HG03520 (cell line): ENCODE results near the gene ATOH8.
A peak's percentile ranks its signal among the peaks of the same experiment; 100 is the strongest.
"Not testable (repeated sequence)": the region's sequence is repeated elsewhere in the genome, so short reads cannot be mapped to it uniquely, and the experiment has no call there.

Source experiments
- ATAC-seq: cut with Tn5 transposase; IDR thresholded peaks from one replicate; pipeline ENCODE4 v1.9.1; 2021; ENCODE audit warnings: mild to moderate bottlenecking, moderate library complexity; ENCODE audit not compliant: unreplicated experiment

Gene ATOH8, protein sequence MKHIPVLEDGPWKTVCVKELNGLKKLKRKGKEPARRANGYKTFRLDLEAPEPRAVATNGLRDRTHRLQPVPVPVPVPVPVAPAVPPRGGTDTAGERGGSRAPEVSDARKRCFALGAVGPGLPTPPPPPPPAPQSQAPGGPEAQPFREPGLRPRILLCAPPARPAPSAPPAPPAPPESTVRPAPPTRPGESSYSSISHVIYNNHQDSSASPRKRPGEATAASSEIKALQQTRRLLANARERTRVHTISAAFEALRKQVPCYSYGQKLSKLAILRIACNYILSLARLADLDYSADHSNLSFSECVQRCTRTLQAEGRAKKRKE

DNA sequence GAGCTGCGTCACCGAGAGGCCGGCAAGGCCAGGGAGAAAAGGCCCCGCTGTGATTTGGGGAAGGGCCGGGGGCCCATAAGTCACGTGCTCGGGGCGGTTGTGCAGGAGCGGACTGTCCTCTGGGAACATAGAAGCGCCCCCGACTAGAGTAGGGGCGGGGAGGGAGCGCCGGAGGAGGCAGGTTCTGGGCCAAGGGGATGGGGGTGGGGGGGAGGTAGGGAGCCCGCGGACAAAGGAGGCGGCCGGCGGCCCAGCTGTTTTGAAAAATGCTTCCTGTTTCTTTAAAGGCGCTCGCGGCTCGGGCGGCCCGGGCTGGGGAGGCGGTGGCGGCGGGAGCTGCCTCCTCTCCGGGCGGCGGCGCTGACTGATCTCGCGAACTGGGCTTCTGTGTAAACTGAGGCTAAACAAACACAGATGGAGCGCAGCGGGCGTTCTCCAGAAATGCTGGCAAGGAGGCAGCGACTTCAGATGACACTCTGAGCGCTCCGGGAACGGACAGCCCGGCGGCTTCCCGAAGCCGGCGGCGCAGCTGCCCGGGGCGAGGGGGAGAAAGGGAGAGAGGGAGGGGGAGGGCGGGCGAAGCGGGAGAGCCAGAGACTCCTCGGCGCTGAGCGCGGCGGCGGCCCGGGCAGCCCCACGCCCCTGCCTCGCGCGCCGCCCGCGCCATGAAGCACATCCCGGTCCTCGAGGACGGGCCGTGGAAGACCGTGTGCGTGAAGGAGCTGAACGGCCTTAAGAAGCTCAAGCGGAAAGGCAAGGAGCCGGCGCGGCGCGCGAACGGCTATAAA, at the start of gene ATOH8:
Gene ATOH8 (plus strand): TSS at position 467 of the 788 bp plus-strand sequence. CDS start 199 bp downstream, at position 666.
- ATAC-seq, result no peak

DNA sequence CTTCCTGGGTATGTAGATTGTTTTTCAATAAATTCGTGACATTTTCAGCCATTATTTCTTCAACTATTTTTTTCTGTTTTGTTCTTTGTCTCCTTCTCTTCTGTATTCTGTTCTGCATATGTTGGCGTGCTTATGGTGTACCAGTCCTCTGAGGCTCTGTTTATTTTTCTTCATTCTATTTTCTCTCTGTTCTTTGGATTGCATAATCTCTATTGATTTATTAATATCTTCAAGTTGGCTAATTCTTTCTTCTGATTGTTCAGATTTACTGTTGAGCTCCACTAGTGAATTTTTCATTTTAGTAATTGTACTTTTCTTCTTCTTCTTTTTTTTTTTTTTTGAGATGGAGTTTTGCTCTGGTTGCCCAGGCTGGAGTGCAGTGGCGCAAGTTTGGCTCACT, 49.8 kb upstream of the ATOH8 start:
- no peak for ATAC-seq

DNA sequence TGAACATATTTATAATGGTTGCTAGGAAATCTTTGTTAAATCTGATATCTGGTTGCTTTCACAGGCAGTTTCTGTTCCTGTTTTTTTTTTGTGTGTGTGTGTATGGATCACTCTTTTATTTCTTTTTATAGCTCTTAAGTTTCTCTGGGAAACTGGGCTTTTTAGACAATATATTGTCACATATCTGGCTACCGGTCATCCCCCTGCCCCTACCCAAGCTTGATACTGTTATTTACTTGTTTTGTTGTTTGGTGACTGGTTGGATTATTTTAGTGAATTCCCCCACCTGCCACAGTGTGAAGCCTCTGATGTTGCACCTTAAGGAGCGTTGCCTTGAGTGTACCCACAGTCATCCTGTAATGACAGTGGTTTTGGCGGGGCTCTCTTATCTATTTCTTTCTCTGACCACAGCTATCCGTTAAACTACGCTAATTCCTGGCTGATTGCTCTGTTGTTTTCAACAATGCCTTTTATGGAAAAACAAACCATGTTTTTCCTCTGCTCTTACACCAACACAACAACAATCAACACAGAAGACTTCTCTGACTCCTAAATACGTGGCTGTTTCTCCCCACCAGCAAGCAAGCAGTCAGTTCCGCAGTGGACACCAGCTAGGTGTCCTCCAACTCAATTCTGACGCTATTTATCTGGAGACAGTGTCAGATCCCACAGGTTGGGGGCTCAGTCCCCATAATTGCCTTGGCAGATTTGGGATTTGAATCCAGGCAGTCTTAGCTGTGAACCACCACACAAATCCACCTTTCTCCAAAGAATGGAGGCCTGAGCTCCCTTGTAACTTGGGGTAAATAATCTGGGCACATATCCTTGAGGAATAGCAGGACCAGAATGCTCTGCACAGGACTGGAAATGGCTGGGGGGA, 48.8 kb upstream of the ATOH8 start:
- ATAC-seq, result peak; percentile 53

DNA sequence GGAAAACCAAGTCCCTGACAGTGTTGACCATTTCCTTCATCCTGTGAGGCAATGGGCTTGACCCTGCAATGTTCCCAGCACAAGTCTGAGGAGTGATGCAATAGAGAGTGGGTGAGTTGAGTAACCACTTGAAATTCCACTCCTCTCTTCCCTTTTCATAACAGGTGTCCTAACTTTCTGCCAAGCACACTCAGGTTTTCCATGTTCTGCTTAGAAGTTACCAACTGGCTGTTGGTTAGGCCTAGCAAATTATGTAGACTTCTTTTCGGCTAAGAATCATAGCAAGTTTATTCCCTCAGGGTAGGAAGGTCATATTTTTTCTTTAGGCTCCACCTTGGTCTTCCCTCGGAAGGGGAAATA, 48.1 kb upstream of the ATOH8 start:
- no peak for ATAC-seq

DNA sequence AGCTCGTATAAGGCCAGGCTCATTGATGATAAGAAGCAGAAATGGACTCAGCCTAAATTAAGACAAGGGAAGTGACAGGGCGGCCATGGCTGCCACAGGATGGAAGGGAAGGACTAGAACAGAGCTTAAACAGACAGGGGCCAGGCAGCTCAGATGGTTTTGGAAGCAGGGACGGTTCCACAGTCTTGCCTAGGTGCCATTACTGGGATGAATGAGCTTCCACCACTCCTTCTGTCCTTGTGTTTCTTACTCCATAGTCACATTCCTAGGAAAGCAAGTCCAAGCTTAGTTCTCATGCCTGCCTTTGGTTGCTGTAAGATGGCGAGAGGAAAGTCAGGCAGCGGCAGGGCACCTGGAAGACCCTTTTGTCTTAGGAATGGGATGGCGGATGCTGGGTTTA, 47.7 kb upstream of the ATOH8 start:
- no peak for ATAC-seq

DNA sequence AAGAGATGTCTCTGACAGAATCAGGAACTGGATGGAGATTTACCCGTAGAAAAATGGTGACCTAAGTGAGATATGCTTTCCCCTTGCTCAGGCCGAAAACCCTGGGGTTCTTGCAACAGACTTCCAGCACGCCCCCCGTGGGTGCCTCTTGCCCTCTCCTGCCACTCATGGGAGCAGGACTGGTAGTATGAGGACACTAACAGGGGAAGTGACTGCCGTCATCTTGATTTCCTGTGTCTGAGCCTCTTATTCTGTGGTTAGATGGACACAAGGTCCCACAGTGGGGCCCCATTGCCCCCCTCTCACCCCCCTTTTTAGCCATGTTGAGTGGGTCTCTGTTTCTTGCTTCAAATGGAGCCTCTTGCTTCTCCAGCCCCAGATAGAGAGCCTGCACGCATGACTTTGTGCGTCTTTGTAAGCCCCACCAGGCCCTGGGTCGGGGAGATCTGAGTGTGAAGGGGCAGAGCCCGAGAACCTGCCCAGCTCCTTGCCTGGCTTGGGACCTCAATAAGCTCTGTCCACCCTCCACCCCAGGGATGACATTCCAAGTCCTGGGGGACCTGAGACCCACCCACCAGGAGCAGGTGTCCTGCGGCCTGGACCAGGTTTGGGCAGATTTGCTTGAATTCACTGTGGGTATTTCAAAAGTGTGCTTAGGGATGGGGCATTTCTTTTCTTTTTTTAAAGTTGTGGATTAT, 47.0 kb upstream of the ATOH8 start:
- ATAC-seq, result no peak

DNA sequence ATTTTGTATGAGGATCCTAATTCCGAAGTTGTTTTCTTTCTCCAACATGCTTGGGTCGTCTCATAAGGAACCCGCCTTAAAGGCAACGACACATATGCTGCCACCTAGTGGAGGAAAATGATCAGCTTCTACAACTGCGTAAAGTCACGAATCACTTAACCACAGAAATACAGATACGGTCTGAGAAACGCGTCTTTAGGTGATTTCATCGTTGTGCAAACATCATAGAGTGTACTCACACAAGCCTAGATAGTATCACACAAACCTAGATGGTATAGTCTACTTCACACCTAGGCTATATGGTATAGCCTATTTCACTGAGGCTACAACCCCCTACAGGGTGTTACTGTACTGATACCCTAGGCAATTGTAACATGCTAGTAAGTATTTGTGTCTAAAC, 46.5 kb upstream of the ATOH8 start:
- peak; percentile 55 for ATAC-seq

DNA sequence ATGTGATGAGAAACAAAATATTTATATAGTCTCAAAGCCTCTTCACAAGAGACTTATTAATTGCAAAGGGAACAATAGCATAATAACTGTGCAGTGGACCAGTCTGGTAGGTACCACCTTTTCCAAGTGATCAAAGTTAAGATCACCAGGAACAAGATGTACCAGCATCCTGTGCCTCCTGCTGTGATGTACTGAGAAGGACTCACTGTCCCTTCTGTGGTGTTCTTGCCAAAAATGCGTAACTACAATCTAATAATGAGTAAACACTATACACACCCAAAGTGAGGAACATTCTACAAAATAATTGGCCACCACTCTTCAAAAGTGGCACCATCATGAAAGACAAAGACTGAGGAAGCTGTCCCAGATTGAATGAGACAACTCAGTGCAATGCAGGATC, 45.1 kb upstream of the ATOH8 start:
- no peak for ATAC-seq

DNA sequence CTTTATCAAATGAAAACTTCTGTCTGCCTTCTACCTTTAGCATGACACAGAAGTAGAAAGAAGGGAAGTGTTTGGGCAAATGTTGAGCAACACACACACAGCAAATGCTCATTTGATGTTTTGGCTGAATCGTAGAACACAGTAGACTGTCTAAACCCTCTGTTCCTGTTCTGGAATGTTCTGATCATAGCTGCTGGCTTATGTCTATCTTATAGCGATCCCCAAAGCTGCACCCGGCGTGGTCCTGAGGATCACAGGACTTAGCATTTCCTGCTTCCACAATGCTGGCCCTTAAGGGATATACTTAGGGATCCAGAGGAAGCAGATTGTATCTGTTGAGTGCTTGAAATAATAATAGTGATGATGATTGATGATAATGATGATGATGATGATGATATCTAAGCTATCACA, 44.4 kb upstream of the ATOH8 start:
- no peak for ATAC-seq

DNA sequence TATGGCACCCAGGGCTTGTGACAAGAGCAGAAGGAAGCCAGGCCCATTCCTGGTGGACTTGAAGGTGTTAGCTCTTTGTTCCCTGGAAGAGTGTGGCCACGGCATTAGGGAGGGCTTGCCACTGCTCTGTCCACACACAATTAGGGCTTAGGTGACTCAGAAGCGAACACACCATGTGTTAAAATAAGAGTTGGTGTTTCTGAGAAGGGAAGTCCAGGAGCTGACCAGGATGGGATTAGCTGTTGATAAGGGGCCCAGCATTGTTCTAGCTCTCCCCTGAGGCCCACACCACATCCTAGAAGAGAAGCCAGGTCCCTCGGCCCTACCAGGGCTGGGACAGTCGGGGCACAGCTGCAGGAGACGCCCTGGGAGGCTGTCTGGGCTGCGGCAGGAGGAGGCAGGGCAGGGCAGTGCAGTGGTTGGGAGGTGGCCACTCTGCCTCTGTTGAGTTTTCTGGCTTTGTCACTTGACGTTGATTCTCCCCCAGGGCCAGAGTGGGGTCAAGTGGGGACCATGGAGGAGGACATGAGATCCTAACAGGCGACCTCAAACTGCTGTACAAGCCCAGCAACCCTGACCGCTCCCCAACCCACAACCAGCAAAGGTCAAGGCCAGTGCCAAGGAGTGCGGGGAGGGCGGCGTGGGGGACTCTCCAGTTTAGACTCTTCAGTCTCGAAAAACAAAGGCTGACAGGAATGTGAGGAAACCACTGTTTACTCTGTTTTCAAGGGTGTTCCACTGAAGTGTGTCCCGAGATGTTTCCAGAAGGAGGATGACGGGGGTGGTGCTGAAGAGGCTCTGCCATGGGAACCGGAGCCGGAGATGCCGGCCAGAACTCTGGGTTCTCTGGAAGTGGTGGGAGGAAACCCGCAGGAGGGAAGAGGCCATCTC, 42.9 kb upstream of the ATOH8 start:
- no peak for ATAC-seq

DNA sequence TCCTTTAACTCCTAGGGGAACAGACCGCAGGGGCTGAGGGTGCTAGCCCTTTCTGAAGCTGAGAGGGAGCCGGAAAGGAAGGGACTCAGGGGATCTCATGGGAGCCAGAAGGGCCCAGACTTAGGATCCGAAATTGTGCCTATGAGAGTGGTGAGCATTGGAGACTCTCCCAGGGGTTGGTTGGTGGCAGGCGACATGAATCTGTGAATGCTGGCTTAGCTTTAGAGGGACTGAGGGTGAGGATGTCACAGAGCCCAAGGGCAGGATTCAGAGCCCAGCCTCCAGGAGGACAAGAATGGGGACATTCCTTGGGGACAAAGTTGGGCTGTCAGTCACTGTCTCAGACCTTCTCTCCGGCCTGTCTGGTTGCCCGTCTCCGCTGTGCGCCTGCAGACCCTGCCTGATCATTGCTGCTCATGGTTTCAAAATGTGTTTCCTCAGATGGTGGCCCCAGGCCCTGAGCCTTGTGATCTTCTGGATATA, 42.2 kb upstream of the ATOH8 start:
- ATAC-seq, result no peak

DNA sequence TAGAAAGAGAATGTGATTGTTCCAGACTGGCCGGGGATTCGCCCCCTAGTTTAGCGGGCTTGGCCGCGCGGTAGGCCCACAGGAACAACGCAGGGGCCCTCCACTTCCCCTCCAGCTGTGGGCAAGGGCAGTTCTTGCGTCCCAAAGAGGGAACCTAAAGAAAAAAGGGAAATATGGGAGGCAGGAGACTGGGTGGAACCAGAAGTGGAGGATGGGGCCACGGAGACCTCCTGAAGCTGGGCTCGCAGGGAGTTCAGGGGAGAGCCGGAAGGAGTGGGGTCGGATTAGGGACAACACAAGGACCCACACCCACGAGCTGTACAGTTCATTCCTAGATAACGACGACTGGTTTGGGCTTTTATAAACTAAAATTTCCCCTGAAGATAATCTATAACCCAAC, 41.5 kb upstream of the ATOH8 start:
- ATAC-seq, result no peak

DNA sequence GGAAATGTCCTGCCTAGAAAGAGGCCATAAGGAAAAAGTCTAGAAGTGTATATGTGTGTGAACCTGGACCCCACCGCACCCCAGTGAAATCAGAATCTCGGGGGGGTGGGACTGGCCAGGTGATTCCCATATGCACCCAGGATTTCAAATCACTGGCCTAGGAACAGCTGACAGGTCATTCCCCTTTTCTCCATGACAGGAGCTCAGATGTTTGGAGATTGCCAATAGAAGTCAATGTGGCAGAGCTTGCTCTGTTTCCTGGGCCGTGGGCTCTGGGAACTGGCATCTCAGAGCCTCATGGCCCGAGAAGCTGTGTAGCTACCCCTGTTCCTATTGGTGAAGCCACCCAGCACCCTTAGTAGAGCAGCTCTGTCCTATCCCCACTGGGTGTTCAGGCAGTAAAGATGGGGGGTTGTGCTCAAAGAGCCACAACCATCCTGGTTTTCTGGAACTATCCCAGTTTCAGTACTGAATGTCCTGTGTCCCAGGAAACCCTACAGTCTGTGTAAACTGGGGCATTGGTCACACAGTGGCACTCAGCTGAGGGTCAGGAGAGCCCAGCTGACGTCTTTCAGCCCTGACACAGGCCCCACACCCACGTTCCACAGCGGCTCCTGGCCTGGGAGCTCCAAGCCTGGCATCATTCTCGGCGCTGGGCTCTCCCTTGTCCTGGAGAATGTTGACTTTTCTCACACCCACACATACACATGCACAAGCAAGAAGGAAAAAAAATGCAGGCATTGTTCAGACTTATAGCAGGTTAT, 40.8 kb upstream of the ATOH8 start:
- no peak for ATAC-seq

DNA sequence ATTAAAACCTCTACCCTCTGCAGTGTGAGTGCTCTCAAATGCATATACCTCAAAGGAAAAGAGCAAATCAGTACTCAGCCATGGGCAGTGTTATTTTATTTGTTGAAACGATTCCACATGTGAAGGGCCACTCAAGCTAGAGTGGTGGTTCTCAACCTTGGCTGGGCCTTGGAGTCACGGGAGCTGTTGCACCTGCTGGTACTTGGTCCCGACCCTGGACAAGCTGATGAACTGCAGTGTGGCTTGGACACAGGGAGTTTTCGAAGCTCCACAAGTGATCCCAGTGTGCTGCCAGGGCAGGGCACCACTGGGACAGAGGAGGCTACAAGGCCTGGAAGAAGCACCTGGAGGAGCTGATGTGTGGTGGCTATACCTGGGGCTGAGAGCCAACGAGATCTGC, 40.0 kb upstream of the ATOH8 start:
- no peak for ATAC-seq

DNA sequence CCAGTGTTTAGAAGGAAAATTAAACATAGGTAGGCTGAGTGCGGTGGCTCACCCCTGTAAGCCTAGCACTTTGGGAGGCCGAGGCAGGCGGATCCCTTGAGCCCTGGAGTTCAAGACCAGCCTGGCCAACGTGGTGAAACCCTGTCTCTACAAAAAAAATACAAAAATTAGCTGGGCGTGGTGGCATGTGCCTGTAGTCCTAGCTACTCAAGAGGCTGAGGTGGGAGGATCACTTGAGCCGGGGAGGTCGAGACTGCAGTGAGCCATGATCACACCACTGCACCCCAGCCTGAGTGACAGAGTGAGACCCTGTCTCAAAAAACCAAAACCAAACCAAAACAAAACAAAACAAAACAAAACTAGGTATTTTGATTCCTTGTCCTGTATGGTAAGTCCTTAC, 39.4 kb upstream of the ATOH8 start:
- ATAC-seq, result not testable (repeated sequence)

DNA sequence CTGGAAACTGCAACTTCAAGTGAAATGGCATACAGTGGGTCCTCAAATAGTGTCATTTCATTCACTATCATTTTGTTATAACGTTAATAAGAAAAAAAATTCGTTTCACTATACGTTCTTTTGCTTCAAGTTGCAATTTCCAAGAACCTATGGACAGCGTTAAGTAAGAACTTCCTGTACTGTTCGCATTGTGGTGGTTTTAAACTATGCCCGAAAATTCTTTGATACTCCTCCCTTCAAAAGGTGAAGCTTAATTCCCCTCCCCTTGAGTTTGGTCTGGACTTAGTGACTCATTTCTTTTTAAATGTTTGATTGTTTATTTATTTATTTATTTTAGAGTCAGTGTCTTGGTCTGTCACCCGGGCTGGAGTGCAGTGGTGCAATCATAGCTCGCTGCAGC, 39.0 kb upstream of the ATOH8 start:
- no peak for ATAC-seq

DNA sequence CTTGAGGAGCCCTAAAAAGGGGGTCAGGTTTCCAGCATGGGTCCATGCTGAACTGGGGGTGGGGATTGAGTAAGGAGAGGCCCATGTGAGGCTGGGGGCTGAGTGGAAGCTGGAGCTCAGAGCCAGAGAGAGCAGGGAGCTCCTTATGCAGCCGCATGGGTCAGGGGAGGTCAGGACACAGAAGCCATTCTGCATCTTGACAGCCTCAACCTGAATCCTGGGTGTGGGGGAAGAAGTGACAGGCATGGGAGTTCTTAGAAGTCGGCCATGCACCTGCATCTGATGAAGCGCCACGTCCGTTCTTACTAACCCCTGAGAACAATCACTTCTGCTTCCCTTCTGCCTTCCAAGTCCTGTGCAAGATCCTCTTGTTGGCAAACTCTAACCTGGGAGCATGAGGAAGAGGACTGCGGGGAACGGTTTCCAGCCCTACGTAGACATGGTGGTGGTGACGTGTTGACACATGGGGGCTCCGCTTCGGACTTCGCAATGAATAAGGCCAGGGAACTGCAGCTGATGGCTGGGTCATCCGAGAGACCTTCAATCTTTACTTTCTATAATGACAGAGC, 37.4 kb upstream of the ATOH8 start:
- ATAC-seq, result no peak

DNA sequence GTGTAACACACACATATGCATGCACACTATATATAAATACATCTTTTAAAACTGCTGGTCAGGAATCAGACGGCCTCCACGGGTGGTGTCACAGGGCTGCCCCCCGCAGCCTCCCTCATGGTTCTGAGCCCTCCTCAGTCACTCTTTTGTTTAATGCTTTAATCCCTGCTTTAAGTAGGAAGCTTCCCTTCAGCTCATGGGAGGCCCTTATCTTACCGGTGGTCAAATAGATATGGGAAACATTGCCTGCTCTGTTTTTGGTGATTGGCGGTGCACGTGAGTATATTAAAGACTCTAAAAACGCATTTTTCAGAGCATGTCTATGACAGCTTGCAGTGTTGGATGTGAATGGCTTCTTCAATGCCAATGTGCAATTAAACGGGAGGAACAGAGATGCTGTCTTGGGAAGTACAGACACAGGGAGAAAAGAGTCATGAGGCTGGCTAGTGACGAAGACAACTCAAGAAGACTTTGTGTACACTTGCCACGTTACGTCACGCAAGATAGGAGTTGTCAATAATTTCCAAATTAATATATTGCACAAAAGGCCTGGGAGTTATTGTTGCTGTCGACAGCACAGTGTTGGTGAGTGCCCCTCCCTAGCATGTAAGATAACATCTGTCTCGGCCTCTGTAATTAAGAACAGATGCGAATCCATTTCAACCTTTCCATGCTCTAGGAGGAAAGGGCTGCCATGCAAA, 36.3 kb upstream of the ATOH8 start:
- no peak for ATAC-seq
